Ishikawa (cell line): ENCODE results near the gene LRP1.

ENCODE experiments used
- CEBPB ChIP-seq: IDR thresholded peaks from 2 replicates; pipeline ENCODE4 v1.6.1; 2012
- CREB1 ChIP-seq: IDR thresholded peaks from 2 replicates; pipeline ENCODE4 v1.6.1; 2012; ENCODE audit warnings: low read depth
- EGR1 ChIP-seq: IDR thresholded peaks from 2 replicates; pipeline ENCODE4 v1.6.1; 2012
- EP300 ChIP-seq: IDR thresholded peaks from 2 replicates; pipeline ENCODE4 v1.6.1; 2012; ENCODE audit warnings: borderline replicate concordance
- FOXM1 ChIP-seq: IDR thresholded peaks from 2 replicates; pipeline ENCODE4 v1.6.1; 2012; ENCODE audit warnings: low read depth, borderline replicate concordance
- NFIC ChIP-seq: IDR thresholded peaks from 2 replicates; pipeline ENCODE4 v1.6.1; 2012
- RAD21 ChIP-seq: IDR thresholded peaks from 2 replicates; pipeline ENCODE4 v1.6.1; 2012; ENCODE audit warnings: low read depth
- TAF1 ChIP-seq: IDR thresholded peaks from 2 replicates; pipeline ENCODE4 v1.6.1; 2012; ENCODE audit warnings: low read depth, mild to moderate bottlenecking
- TCF12 ChIP-seq: IDR thresholded peaks from 2 replicates; pipeline ENCODE4 v1.6.1; 2012; ENCODE audit warnings: low read depth
- TEAD4 ChIP-seq: IDR thresholded peaks from 2 replicates; pipeline ENCODE4 v1.6.1; 2012
- YY1 ChIP-seq: IDR thresholded peaks from 2 replicates; pipeline ENCODE4 v1.6.1; 2012; ENCODE audit warnings: low read depth
- ZBTB7A ChIP-seq: IDR thresholded peaks from 2 replicates; pipeline ENCODE4 v1.6.1; 2012; ENCODE audit warnings: low read depth
- TF ChIP-seq, protein P1 (sequence below): IDR thresholded peaks from 2 replicates; pipeline ENCODE4 v1.6.1; 2012
- TF ChIP-seq, protein P2 (sequence below): IDR thresholded peaks from 2 replicates; pipeline ENCODE4 v1.6.1; 2012
- TF ChIP-seq, protein P3 (sequence below): IDR thresholded peaks from 2 replicates; pipeline ENCODE4 v1.6.1; 2012; ENCODE audit warnings: low read depth, mild to moderate bottlenecking

The LRP1 gene

DNA sequence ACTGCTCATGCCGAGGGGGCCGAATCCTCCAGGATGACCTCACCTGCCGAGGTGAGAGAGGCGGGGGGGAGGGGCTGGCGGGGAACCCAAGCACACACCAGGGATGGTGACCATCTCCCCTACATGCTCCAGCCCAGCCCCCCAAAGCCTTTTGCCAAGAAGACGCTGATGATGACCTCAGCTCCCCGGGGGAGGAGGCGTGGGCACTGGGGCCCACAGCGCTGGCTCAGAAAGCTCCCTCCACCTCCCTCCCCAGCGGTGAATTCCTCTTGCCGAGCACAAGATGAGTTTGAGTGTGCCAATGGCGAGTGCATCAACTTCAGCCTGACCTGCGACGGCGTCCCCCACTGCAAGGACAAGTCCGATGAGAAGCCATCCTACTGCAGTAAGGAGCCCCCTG, 64.6 kb downstream of the LRP1 start:
- TF ChIP-seq, protein P1, sequence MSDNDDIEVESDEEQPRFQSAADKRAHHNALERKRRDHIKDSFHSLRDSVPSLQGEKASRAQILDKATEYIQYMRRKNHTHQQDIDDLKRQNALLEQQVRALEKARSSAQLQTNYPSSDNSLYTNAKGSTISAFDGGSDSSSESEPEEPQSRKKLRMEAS: no peak
- no peak for TF ChIP-seq EP300
- TF ChIP-seq TCF12: no peak
- no peak for TF ChIP-seq NFIC
- TF ChIP-seq, protein P2, sequence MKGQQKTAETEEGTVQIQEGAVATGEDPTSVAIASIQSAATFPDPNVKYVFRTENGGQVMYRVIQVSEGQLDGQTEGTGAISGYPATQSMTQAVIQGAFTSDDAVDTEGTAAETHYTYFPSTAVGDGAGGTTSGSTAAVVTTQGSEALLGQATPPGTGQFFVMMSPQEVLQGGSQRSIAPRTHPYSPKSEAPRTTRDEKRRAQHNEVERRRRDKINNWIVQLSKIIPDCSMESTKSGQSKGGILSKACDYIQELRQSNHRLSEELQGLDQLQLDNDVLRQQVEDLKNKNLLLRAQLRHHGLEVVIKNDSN: no peak
- no peak for TF ChIP-seq TEAD4
- TF ChIP-seq, protein P3, sequence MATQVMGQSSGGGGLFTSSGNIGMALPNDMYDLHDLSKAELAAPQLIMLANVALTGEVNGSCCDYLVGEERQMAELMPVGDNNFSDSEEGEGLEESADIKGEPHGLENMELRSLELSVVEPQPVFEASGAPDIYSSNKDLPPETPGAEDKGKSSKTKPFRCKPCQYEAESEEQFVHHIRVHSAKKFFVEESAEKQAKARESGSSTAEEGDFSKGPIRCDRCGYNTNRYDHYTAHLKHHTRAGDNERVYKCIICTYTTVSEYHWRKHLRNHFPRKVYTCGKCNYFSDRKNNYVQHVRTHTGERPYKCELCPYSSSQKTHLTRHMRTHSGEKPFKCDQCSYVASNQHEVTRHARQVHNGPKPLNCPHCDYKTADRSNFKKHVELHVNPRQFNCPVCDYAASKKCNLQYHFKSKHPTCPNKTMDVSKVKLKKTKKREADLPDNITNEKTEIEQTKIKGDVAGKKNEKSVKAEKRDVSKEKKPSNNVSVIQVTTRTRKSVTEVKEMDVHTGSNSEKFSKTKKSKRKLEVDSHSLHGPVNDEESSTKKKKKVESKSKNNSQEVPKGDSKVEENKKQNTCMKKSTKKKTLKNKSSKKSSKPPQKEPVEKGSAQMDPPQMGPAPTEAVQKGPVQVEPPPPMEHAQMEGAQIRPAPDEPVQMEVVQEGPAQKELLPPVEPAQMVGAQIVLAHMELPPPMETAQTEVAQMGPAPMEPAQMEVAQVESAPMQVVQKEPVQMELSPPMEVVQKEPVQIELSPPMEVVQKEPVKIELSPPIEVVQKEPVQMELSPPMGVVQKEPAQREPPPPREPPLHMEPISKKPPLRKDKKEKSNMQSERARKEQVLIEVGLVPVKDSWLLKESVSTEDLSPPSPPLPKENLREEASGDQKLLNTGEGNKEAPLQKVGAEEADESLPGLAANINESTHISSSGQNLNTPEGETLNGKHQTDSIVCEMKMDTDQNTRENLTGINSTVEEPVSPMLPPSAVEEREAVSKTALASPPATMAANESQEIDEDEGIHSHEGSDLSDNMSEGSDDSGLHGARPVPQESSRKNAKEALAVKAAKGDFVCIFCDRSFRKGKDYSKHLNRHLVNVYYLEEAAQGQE: no peak
- no peak for TF ChIP-seq EGR1
- TF ChIP-seq FOXM1: no peak
- TF ChIP-seq CREB1: no peak
- no peak for TF ChIP-seq YY1
- no peak for TF ChIP-seq CEBPB
- no peak for TF ChIP-seq RAD21
- TF ChIP-seq ZBTB7A: no peak
- TF ChIP-seq TAF1: no peak

DNA sequence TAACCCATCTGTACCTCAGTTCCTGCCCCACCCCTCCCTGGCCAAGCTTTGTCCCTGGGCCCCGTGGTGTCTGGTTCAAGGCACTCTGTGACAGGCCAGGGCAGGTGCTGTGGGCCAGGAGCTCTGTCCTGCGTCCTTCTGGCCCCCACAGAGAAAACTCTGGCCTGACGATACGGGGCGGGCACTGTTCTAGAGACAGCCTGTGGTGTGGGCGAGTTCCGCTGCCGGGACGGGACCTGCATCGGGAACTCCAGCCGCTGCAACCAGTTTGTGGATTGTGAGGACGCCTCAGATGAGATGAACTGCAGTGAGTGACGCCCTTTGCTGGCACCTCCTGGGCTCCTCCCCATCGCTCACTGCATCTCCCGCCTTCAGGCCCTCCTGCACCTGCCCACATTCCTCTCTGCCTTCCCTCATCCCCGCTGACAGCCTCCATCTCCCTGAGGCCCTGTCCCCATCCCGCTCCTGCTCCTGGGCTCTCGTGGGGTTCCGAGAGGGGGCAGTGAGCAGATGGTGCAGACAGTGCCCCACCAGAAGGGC, 65.5 kb downstream of the LRP1 start:
- no peak for TF ChIP-seq EP300
- TF ChIP-seq, protein P1: no peak
- TF ChIP-seq FOXM1: no peak
- no peak for TF ChIP-seq NFIC
- TF ChIP-seq EGR1: no peak
- no peak for TF ChIP-seq TCF12
- TF ChIP-seq CREB1: no peak
- TF ChIP-seq ZBTB7A: no peak
- no peak for TF ChIP-seq CEBPB
- TF ChIP-seq YY1: no peak
- TF ChIP-seq TAF1: no peak
- no peak for TF ChIP-seq RAD21
- no peak for TF ChIP-seq TEAD4
- TF ChIP-seq, protein P3: no peak
- TF ChIP-seq, protein P2: no peak

DNA sequence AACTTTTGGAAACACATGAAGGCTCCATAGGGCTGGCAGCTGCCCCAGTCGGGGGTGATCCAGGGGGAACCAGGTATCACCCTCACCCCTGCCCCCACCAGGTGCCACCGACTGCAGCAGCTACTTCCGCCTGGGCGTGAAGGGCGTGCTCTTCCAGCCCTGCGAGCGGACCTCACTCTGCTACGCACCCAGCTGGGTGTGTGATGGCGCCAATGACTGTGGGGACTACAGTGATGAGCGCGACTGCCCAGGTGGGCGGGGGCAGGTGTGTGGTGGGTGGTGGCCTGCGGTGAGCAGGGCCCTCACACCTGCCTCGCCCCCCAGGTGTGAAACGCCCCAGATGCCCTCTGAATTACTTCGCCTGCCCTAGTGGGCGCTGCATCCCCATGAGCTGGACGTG, 66.0 kb downstream of the LRP1 start:
- TF ChIP-seq NFIC (no peak), TAF1 (no peak), EGR1 (no peak), CREB1 (no peak), EP300 (no peak)
- TF ChIP-seq, protein P1: no peak
- TF ChIP-seq, protein P3: no peak

DNA sequence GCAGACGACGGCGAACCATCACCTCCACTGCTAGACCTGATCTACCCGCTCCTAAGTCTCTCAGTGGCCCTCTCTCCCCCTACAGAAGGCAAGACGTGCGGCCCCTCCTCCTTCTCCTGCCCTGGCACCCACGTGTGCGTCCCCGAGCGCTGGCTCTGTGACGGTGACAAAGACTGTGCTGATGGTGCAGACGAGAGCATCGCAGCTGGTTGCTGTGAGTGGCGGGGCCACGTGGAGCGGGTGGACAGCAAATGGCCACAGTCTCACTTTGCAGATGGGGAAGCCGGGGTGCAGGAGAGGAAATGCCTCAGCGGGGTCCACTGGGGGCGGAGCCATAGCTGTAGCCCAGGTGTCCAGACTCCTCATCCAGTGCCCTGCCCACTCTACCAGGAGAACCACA, 66.9 kb downstream of the LRP1 start:
- TF ChIP-seq, protein P3: no peak
- TF ChIP-seq TEAD4: no peak
